Left renal cortex interstitium (tissue), 4 donors: ENCODE measurements around the gene MED25. TPM values are rescaled to one million over a fixed set of nuclear protein-coding genes. Genes with fewer than 3 reads are reported as not detected.

Experiments
- DNase-seq, 4 donors: peaks; one replicate each; pipeline ENCODE4 v3.0.0-alpha.2; 2013; ENCODE audit warnings: low read depth in 4 of 4, low spot score in 2 of 4, missing footprints in 1 of 4
- polyA plus RNA-seq, 4 donors: library from polyadenylated mRNA; unstranded; fragments of 120-200 nt; gene quantifications; one replicate each; pipeline ENCODE4 v1.2.1, GENCODE V29; 2013; ENCODE audit not compliant: insufficient read length in 4 of 4

MED25 gene
- polyA plus RNA-seq, 4 donors: 52.5 to 80.8 (median 67.4) TPM

DNA sequence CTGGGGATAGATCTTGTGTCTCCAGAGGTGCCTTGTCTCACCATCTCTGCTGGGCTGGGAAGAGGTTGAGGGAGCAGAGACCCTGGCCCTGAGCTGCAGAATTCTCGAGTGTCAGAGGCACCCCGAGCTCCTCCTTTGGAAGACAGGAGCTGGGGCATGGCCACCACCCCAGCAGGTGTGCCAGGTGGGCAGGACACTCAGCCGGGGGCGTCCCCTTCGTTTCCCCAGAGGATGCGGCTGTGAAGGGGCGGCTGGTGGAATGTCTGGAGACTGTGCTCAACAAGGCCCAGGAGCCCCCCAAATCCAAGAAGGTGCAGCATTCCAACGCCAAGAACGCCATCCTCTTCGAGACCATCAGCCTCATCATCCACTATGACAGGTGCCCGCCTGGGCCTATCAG is 19.5 kb upstream of the MED25 start:
- DNase-seq: no peak

GRCh38 chr19:49799271-49799797 is 18.8 kb upstream of the MED25 start:
- no peak for DNase-seq

DNA sequence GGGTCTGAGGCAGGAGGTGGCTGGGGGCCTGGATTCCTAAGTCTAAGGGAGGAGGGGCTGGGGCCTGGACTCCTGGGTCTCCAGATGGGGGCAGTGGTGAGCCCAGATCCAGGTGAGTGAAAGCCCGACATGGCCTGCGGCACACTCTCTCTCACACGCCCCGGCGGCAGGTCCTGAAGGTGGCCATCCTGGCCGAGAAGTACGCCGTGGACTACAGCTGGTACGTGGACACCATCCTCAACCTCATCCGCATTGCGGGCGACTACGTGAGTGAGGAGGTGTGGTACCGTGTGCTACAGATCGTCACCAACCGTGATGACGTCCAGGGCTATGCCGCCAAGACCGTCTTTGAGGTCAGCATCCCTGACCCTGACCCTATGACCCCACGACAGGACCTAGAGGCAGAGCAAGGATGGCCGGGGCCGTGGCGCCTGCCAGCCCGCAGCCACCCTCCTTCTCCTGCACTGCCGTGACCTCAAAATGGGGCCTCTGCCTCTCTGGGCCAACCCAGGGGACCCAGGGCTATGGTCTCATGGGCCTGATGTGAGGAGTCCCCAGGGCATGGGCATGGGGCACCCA is 18.2 kb upstream of the MED25 start:
- DNase-seq: no peak

DNA sequence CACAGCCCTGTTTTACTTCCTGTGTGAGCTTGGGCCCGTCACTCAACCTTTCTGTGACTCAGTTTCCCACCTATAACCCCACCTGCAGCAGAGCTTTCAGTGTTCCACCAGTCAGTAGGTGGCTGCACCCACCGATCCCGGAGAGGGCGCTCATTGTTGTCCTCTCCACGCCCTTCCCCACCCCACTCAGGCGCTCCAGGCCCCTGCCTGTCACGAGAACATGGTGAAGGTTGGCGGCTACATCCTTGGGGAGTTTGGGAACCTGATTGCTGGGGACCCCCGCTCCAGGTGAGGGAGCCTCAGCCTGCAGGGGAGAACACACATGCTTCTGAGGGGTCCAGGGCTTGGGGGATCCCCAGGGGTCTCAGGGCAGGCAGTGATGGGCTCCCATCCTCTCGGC is 17.3 kb upstream of the MED25 start:
- no peak for DNase-seq

GRCh38 chr19:49801401-49801888 is 16.6 kb upstream of the MED25 start:
- DNase-seq: no peak

- peak in 3 of 4 donors; percentile 75 to 88 (median 79) for DNase-seq
Observed at GRCh38 chr19:49801966-49802661, 16.0 kb upstream of the MED25 start.

GRCh38 chr19:49802836-49803528 is 15.1 kb upstream of the MED25 start:
- DNase-seq: no peak

DNA sequence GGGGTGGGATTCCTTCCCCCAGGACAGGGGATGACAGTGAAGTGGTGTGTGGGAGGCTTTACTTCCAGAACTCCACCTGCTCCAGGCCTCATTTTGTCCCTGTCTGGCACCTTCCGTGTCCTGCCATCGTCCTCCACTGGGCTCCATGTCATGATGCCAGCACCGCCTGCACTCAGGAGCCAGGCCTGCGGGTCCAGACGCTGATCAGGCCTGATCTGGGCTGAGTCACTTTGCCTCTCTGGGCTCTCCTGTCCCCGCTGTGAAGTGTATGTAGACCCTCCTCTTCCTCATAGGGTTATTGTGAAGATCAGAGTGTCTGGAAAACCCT is 14.6 kb upstream of the MED25 start:
- DNase-seq: no peak

- DNase-seq: no peak
Observed at GRCh38 chr19:49805822-49806619, 12.1 kb upstream of the MED25 start.

- no peak for DNase-seq
Observed at GRCh38 chr19:49806620-49806959, 11.5 kb upstream of the MED25 start.

DNA sequence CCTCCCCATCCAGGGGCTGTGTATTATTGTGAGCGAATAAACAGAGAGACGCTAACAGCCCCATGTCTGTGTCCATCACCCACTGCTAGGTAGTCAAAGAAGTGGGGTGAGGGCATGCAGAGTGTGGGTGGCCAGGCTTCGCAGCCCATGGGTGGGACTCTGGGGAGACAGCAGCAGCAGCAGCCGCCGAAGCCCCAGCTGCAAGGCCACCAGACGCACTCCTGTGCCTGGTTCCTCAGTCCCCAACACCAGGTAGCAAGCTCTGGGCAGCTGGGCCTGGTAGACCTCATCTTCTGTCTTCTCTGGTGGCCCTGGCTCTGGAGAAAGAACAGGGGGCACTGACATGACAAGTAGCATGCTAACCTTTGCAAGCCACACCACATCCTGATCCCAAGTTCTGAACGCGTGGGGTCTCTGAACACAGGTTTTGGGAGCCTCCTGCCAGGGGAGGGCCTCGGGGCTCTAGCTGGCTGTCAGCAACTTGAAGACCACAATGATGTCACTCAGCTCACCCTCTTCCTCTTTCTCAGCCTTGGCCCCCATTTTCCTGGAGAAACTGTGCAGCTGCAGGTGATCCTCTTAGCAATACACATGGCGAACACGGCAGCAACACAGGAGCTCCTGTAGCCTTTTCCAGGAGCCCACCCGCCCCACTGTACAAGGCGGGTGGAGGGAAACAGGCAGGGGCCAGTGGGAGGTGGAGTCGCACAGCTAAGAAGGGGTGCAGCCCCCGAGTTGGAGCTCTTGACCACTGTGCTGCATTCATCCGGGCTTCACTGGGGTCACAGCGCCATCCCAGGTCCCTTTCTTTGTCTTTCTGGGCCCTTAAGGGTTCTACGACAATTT is 10.8 kb upstream of the MED25 start:
- no peak for DNase-seq

GRCh38 chr19:49807904-49808675 is 10.0 kb upstream of the MED25 start:
- DNase-seq: no peak

DNA sequence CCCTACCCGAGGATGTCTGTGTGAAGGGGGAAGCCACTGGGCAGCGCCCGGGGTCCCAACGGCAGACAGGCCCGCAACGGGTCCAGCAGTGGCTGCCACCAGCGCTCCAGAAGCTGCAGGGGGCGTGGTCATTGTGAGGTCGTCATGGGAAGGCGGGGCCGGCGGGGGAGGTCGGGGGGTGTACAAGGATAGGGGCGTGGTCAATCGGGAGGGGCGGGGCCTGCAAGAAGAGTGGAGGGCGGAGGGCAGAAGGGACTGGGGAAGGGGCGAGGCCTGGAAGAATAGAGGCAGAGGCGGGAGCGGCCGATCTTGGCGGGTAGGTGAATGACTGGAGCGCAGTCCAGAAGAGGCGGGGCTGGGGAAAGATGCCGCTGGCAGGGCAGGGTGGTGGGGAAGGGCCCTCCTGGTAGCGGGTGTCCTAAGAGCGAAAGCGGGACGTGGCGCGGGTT is 9.4 kb upstream of the MED25 start:
- DNase-seq: peak in 2 of 4 donors; percentile 76 to 85

DNA sequence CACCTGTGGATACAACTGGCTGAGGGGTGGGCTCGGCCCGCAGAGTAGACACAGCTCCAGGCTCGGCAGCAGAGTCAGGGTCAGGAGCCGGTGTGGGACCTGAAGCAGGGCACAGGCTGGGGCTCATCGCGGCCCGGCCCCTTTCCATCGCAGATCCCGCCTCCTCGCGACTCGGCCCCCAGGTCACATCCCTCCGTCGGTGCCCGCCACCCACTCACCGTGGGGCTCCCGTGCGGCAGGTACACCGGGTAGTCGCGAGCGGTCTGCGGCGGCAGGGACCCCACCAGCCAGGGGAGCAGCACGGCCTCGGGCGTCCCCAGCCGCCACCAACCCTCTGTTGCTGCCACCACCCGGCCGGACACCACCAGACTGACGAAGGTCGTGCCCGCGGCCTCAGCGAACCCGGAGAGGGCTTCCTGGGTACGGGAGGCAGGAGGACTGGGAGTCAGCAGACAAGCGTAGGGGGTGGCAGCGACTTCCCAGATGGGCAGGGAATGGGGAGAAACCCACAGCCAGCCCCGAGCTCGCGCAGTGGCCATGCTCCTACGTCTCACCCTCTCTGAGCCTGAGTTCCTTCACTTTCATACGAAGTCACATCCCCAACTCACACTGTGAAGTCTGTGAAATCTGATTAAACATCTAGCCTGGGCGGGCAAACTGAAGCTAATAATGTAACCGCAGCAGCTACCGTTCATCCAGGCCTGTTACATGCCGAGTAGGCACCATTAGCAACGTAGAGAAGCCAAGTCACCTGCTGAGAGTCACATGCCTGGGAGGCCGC is 8.7 kb upstream of the MED25 start:
- DNase-seq: no peak

DNA sequence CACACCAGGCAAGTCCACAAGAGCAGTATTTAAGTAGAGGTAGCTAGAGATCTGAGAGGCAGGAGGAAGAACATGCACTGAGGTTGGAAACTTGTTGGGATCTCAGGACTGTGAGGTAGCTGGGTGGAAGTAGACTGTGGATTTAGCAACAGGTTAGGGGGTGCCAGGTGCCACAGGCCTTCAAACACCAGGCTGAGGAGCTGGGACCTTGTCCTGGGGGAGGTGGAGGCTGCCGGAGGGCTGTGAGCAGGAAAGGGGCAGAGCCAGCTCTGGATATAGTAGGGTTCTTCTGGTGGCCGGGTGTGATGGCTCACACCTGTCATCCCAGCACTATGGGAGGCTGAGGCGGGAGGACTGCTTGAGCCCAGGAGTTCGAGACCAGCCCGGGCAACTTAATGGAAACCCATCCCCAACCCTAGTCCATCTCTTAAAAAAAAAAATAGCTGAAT is 8.1 kb upstream of the MED25 start:
- no peak for DNase-seq

- DNase-seq: no peak
Observed at GRCh38 chr19:49811328-49811727, 6.8 kb upstream of the MED25 start.

DNA sequence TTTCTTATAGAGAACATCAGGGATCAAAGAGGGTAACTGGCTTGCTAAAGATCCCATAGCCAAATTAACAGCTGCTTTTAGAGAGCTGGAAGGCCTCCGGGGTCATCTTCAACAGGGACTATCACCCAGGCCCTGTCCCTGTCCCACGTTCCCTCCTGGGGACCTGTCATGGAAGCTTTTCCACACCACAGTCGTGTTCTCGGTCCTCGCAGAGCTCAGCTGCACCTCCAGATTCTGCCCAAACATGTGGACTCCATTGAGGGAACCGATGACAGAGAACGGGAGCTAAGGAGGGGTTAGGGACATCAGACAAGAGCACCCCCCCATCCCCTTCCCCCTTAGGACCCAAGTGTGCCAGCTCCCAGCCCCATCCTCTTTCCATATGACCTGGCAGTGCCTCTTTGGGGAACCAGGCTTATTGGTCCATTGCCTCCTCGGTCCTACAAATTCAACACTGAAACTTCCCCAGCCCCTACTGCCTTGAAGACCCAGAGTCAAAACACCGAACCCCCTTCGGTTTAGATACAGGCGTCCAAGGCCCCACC is 5.6 kb upstream of the MED25 start:
- no peak for DNase-seq
